Panc1 (cell line): ENCODE data around the gene GSG1. TPM values are rescaled to one million over a fixed set of nuclear protein-coding genes. Genes with fewer than 3 reads are reported as not detected.

Source experiments
- ATAC-seq: fragments of 200-7000 bp; cut with Tn5 transposase; 2 replicates; pipeline ENCODE4 v1.9.1; 2020; ENCODE audit warnings: mild to moderate bottlenecking, moderate library complexity
- BruUV-seq: library from RNA; stranded (reverse); fragments of 400-500 nt; replicated peaks from 2 replicates; lab custom pipeline; 2021; lab: Mats Ljungman, UMichigan
- CTCF ChIA-PET: fragments of 300-600 bp; sonication (Branson Sonifier 250); formaldehyde crosslinking; loops from one replicate; lab custom pipeline; 2022; ENCODE audit warnings: antibody characterized with exemption; lab: Charles Lee
- POLR2A ChIA-PET: fragments of 300-600 bp; sonication (Branson Sonifier 250); formaldehyde crosslinking; loops from one replicate; lab custom pipeline; 2022; ENCODE audit warnings: antibody characterized with exemption; lab: Charles Lee
- DNase-seq: peaks from one replicate; pipeline ENCODE4 v3.0.0-alpha.2; 2010; ENCODE audit warnings: low read depth, low spot score
- H3K27ac ChIP-seq: 2 replicates; pipeline ENCODE4 v1.5.1; 2011; ENCODE audit warnings: mild to moderate bottlenecking, low read length, inconsistent platforms
- H3K27me3 ChIP-seq: fragments of 200-500 bp; sonication (Bioruptor generic); 2 replicates; pipeline ENCODE4 v1.6.0; 2014; ENCODE audit warnings: low read length, inconsistent platforms; ENCODE audit not compliant: control insufficient read depth, insufficient read depth
- H3K36me3 ChIP-seq: fragments of 200-500 bp; sonication (Bioruptor generic); 2 replicates; pipeline ENCODE4 v1.5.1; 2014; ENCODE audit warnings: inconsistent platforms, mild to moderate bottlenecking, low read length, moderate library complexity; ENCODE audit not compliant: control insufficient read depth, insufficient read depth
- H3K4me1 ChIP-seq: 2 replicates; pipeline ENCODE4 v1.5.1; 2011; ENCODE audit warnings: inconsistent platforms, mild to moderate bottlenecking, low read length, moderate library complexity; ENCODE audit not compliant: control insufficient read depth, insufficient read depth
- H3K4me3 ChIP-seq, 2 experiments: 2 replicates each; pipeline ENCODE4 v1.5.1; 2011 to 2012; ENCODE audit warnings: low read depth in 2 of 2, low read length in 2 of 2, mild to moderate bottlenecking in 2 of 2, inconsistent platforms in 1 of 2, moderate library complexity in 1 of 2
- H3K9me3 ChIP-seq: fragments of 200-500 bp; sonication (Bioruptor generic); 2 replicates; pipeline ENCODE4 v1.5.1; 2014; ENCODE audit warnings: low read depth, mild to moderate bottlenecking, inconsistent platforms, low read length, moderate library complexity; ENCODE audit not compliant: control insufficient read depth, insufficient read depth
- POLR2AphosphoS5 ChIP-seq: IDR thresholded peaks from 2 replicates; pipeline ENCODE4 v1.6.1; 2012; ENCODE audit warnings: mild to moderate bottlenecking, low read depth, low read length, moderate library complexity
- SIN3A ChIP-seq: IDR thresholded peaks from 2 replicates; pipeline ENCODE4 v1.6.1; 2012; ENCODE audit warnings: low read depth, mild to moderate bottlenecking, low read length, moderate library complexity, borderline replicate concordance; ENCODE audit not compliant: insufficient read depth
- TCF7L2 ChIP-seq: IDR thresholded peaks from 2 replicates; pipeline ENCODE4 v1.6.1; 2011; ENCODE audit warnings: mild to moderate bottlenecking, low read depth, low read length, inconsistent platforms
- in situ Hi-C: cut with HindIII; loops from 2 replicates; pipeline ENCODE4 v1.10.0; 2016; ENCODE audit warnings: low sequenced_read_pairs, low pct_unique_long_range_greater_than_20kb
- intact Hi-C: fragments of 100-400 bp; cut with micrococcal nuclease; formaldehyde crosslinking; loops from one replicate; pipeline ENCODE4 v1.10.0; 2022; ENCODE audit not compliant: unreplicated experiment
- total RNA-seq: library from RNA; stranded (reverse); gene quantifications from one replicate; pipeline ENCODE4 v1.2.1, GENCODE V29; 2021; ENCODE audit not compliant: unreplicated experiment
- TF ChIP-seq, protein P1 (sequence below): fragments of 450-650 bp; IDR thresholded peaks from 2 replicates; pipeline ENCODE4 v1.5.1; 2017; ENCODE audit warnings: mild to moderate bottlenecking
- TF ChIP-seq, protein P2 (sequence below), 2 experiments: IDR thresholded peaks; 2 replicates each; pipeline ENCODE4 v1.6.1; 2011 to 2012; ENCODE audit warnings: low read depth in 2 of 2, control low read depth in 1 of 2, low read length in 1 of 2, mild to moderate bottlenecking in 1 of 2, moderate library complexity in 1 of 2; ENCODE audit not compliant: insufficient read depth in 1 of 2

GSG1 gene
- total RNA-seq, 1 experiment from 2014 or later = not detected

DNA sequence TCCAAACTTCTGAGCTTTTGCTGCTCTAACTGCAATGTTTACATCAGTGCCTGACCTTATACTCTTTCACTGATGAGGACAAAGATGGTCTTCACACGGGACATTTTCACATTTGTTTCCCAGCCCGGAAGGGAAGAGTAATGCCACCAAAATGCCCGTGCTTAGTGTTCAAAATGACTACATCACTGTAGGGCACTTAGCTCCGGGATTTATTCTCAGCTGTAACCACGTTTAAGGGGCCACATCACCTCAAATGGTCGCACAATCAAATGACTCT, 2.9 kb downstream of the GSG1 start:
- peak overlapping the region; percentile 49 to 68 for H3K4me3 ChIP-seq
- no TSS peak for BruUV-seq
- no peaks in the 10 kb centered on the region for H3K27me3 ChIP-seq
- peaks cover 47% of the 10 kb centered on the region for H3K4me1 ChIP-seq
- ChIA-PET CTCF (interaction anchor here (2.1 kb wide), 1 partner anchor 111 kb away, joined by 6 read pairs; no protein-coding TSS in a partner anchor), POLR2A (no interaction called here)
- intact Hi-C loops (no loop called here), in situ Hi-C loops (no loop called here)
- no peaks in the 10 kb centered on the region for H3K36me3 ChIP-seq
- no peak for ATAC-seq
- DNase-seq = no peak
- H3K9me3 ChIP-seq = no peaks in the 10 kb centered on the region
- TF ChIP-seq, protein P1, sequence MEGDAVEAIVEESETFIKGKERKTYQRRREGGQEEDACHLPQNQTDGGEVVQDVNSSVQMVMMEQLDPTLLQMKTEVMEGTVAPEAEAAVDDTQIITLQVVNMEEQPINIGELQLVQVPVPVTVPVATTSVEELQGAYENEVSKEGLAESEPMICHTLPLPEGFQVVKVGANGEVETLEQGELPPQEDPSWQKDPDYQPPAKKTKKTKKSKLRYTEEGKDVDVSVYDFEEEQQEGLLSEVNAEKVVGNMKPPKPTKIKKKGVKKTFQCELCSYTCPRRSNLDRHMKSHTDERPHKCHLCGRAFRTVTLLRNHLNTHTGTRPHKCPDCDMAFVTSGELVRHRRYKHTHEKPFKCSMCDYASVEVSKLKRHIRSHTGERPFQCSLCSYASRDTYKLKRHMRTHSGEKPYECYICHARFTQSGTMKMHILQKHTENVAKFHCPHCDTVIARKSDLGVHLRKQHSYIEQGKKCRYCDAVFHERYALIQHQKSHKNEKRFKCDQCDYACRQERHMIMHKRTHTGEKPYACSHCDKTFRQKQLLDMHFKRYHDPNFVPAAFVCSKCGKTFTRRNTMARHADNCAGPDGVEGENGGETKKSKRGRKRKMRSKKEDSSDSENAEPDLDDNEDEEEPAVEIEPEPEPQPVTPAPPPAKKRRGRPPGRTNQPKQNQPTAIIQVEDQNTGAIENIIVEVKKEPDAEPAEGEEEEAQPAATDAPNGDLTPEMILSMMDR = no peak
- no peak for TF ChIP-seq POLR2AphosphoS5
- TF ChIP-seq SIN3A = no peak
- TF ChIP-seq TCF7L2 = no peak
- TF ChIP-seq, protein P2, sequence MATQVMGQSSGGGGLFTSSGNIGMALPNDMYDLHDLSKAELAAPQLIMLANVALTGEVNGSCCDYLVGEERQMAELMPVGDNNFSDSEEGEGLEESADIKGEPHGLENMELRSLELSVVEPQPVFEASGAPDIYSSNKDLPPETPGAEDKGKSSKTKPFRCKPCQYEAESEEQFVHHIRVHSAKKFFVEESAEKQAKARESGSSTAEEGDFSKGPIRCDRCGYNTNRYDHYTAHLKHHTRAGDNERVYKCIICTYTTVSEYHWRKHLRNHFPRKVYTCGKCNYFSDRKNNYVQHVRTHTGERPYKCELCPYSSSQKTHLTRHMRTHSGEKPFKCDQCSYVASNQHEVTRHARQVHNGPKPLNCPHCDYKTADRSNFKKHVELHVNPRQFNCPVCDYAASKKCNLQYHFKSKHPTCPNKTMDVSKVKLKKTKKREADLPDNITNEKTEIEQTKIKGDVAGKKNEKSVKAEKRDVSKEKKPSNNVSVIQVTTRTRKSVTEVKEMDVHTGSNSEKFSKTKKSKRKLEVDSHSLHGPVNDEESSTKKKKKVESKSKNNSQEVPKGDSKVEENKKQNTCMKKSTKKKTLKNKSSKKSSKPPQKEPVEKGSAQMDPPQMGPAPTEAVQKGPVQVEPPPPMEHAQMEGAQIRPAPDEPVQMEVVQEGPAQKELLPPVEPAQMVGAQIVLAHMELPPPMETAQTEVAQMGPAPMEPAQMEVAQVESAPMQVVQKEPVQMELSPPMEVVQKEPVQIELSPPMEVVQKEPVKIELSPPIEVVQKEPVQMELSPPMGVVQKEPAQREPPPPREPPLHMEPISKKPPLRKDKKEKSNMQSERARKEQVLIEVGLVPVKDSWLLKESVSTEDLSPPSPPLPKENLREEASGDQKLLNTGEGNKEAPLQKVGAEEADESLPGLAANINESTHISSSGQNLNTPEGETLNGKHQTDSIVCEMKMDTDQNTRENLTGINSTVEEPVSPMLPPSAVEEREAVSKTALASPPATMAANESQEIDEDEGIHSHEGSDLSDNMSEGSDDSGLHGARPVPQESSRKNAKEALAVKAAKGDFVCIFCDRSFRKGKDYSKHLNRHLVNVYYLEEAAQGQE (IDR thresholded peaks at IDR 0.05; ENCODE audit: insufficient read depth in 1 of 2, low read depth in 2 of 2, low read length in 1 of 2) = no peak
- H3K27ac ChIP-seq = peak overlapping the region; percentile 95

DNA sequence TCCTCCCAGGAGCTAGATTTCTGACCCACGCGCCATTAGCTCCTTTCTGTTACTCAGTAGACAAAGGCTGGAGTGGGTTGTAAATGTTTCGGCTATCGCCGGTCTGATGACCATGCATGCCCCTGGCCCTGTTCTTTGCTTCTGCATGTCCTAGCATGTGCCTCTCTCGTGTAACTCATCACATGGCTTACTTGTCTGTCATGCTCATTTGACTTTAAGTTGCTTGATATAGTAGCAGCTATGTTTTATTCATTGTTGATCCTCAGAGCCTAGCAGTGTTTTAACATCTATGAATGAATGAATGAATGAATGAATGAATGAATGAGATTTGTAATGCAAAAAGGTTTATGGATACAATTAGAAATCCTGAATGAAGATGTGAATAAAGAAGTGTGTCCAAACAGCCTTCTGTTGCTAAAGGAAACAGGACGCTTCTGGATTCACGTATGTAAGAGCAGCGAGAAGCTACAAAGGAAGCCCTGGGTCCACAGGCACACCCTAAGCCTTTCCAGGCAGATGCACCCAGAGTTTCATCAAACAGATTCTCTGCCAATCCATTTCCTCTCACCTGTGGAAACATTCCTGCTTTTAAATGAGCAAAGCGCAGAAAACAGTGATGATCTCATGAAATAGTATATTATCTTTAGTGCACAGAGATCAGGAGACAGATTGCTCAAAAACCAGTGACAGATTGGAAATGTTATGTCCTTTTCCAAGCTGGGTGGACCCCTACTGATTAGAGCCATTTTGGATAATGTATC, 3.4 kb downstream of the GSG1 start:
- Histone ChIP-seq H3K4me3 (peak overlapping the region in 1 of 2 experiments; percentile 68; a peak in 2 of 4 replicates), H3K27me3 (no peaks in the 10 kb centered on the region), H3K4me1 (peaks cover 47% of the 10 kb centered on the region), H3K9me3 (no peaks in the 10 kb centered on the region), H3K36me3 (no peaks in the 10 kb centered on the region), H3K27ac (peak overlapping the region; percentile 95)
- ATAC-seq = no peak
- POLR2A ChIA-PET = no interaction called here
- BruUV-seq = no TSS peak
- intact Hi-C loops (loop anchor here (2.0 kb wide), 1 partner anchor 111 kb away; no protein-coding TSS in a partner anchor), in situ Hi-C loops (no loop called here)
- no peak for TF ChIP-seq SIN3A
- TF ChIP-seq, protein P1 = no peak
- TF ChIP-seq POLR2AphosphoS5 = no peak
- TF ChIP-seq TCF7L2 = no peak
- TF ChIP-seq, protein P2 (IDR thresholded peaks at IDR 0.05; ENCODE audit: insufficient read depth in 1 of 2, low read depth in 2 of 2, low read length in 1 of 2) = no peak
- DNase-seq = no peak
- CTCF ChIA-PET = interaction anchor here (2.1 kb wide), 1 partner anchor 112 kb away, joined by 6 read pairs; no protein-coding TSS in a partner anchor
